Measurements from ENCODE around the gene PPM1L. TPM values are rescaled to one million over a fixed set of nuclear protein-coding genes. Genes with fewer than 3 reads are reported as not detected.

The PPM1L gene
- total RNA-seq, 2 donors from 2014 or later, result 13.3 to 25.3 TPM

DNA sequence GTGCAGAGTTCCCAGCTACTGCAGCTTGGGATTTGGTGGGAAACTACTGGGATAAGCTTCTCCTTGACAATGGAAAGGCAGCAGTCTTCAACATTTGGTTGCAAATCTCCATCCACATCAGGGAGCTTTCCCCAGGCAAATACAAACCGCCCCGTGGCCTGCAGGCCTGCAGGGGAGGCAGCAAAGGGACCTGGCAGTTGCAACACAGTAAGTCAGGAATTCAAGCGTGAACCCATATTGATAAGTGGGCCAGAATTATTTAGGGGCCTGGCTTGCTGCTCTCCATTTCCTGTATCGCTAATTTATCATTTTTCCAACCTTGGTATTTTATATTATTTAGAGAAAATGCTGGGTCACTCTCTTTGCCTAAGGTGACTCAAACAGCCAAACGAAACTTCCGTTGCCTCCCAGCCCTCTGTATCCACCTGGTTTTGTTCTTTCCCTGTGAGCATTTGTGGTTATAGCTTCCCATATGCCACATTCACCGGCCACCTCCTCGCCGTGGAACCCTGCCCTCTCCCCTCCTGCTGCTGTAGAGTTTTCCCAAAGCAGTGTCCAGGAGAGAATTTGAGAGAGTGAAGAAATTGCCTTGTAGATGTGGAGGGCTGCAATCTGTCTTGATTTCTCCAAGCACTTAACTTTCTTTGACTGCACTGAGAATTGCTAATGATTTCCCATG lies 314.4 kb downstream of the PPM1L start:
- TF ChIP-seq, protein P1, sequence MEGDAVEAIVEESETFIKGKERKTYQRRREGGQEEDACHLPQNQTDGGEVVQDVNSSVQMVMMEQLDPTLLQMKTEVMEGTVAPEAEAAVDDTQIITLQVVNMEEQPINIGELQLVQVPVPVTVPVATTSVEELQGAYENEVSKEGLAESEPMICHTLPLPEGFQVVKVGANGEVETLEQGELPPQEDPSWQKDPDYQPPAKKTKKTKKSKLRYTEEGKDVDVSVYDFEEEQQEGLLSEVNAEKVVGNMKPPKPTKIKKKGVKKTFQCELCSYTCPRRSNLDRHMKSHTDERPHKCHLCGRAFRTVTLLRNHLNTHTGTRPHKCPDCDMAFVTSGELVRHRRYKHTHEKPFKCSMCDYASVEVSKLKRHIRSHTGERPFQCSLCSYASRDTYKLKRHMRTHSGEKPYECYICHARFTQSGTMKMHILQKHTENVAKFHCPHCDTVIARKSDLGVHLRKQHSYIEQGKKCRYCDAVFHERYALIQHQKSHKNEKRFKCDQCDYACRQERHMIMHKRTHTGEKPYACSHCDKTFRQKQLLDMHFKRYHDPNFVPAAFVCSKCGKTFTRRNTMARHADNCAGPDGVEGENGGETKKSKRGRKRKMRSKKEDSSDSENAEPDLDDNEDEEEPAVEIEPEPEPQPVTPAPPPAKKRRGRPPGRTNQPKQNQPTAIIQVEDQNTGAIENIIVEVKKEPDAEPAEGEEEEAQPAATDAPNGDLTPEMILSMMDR (IDR thresholded peaks at IDR 0.05), result no peak
- Histone ChIP-seq H3K9me3 (no peaks in the 10 kb centered on the region), H3K4me1 (ENCODE audit: control insufficient read depth in 1 of 2, low read depth in 2 of 2) (peaks cover 20 to 34% of the 10 kb centered on the region in 2 donors), H3K27me3 (replicated peaks; ENCODE audit: insufficient read depth) (no peaks in the 10 kb centered on the region), H3K36me3 (no peaks in the 10 kb centered on the region), H3K27ac (peak overlapping the region; percentile 29 to 36), H3K4me3 (no peak overlapping the region)
- ATAC-seq (ENCODE audit: insufficient number of reproducible peaks, low FRiP score, low read depth) (no peak), DNase-seq (ENCODE audit: low spot score) (no peak)

DNA sequence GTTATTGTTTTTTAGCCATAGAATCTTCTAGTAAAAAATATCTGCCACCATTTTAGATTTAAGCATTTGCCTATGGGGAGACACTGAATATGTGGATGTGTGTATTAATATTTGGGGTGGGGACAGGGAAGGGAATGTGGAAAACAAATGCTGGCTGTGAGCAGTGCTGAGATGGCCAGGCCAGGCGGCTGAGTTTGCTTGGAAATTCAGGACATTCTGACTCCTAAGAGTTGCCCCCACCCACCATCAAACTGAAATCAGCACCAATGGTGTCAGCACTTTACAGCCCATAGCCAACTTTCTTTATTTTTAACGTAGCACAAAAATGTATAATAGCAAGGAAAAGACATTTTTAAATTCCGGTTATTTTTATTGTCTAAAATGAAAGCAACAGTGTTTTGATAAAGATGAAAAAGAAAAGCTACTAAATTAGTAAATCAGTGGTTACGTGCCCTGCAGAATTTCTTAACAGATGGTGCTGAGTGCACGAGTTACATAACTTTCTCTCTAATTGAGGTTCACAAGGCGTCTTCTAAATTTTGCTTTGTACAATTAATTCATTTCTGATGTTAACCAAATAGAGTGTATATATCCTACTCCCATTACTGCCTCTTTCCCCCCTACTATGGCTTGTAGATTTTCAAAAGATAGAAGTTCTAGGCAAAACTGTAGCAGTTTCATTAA lies 315.1 kb downstream of the PPM1L start:
- Histone ChIP-seq H3K36me3 (no peaks in the 10 kb centered on the region), H3K27ac (peak overlapping the region in 1 of 2 donors; percentile 29), H3K9me3 (no peaks in the 10 kb centered on the region), H3K27me3 (replicated peaks; ENCODE audit: insufficient read depth) (no peaks in the 10 kb centered on the region), H3K4me1 (ENCODE audit: control insufficient read depth in 1 of 2, low read depth in 2 of 2) (peaks cover 20 to 34% of the 10 kb centered on the region in 2 donors), H3K4me3 (no peak overlapping the region)
- TF ChIP-seq, protein P1 (IDR thresholded peaks at IDR 0.05), result no peak
- DNase-seq (ENCODE audit: low spot score) (no peak), ATAC-seq (ENCODE audit: insufficient number of reproducible peaks, low FRiP score, low read depth) (no peak)

DNA sequence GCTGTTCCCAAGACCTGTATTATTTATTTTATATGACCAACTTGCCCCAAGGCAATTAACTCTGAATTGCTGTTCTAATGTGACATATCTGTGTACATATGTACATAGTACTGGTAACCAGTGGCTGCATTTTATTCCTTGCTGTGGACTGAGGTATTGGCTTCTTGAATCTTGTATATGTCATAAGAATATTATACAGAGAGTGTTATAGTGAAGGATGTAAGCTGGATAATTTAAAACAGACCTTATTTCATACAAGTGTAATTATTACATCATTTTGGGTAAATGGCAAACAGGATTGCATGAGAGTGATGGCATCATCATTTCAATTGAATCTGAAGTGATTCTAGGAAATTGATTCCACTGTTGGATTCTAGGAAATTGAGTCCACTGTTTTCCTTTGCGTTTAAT lies 316.2 kb downstream of the PPM1L start:
- H3K36me3 ChIP-seq, result no peaks in the 10 kb centered on the region
- H3K4me1 ChIP-seq (ENCODE audit: control insufficient read depth in 1 of 2, low read depth in 2 of 2), result peaks cover 20 to 32% of the 10 kb centered on the region in 2 donors
- no peaks in the 10 kb centered on the region for H3K27me3 ChIP-seq (replicated peaks; ENCODE audit: insufficient read depth)
- no peaks in the 10 kb centered on the region for H3K9me3 ChIP-seq
- no peak overlapping the region for H3K4me3 ChIP-seq
- ATAC-seq (ENCODE audit: insufficient number of reproducible peaks, low FRiP score, low read depth), result no peak
- H3K27ac ChIP-seq, result no peak overlapping the region
- TF ChIP-seq, protein P1 (IDR thresholded peaks at IDR 0.05), result no peak
- no peak for DNase-seq (ENCODE audit: low spot score)

DNA sequence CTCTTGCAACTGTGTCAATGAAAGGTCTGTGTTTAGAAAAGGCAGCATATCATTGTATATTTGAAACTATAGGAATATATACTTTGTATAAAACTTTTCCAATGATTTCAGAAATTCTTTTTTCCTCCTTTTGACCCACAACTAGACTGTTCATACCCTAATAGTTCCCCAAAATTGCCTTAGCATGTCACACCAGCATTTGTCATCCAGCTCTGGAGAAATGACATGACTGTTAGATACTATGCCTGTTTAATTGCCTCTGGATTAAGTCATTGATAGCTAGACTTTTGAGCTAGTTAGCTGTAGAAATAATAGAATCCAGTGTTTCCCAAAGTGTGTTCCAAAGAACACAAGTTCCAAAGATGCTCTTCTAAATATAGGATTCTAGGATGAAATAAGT lies 316.7 kb downstream of the PPM1L start:
- ATAC-seq (ENCODE audit: insufficient number of reproducible peaks, low FRiP score, low read depth) (no peak), DNase-seq (ENCODE audit: low spot score) (no peak)
- TF ChIP-seq, protein P1 (IDR thresholded peaks at IDR 0.05), result no peak
- Histone ChIP-seq H3K27ac (no peak overlapping the region), H3K36me3 (no peaks in the 10 kb centered on the region), H3K27me3 (replicated peaks; ENCODE audit: insufficient read depth) (no peaks in the 10 kb centered on the region), H3K4me1 (ENCODE audit: control insufficient read depth in 1 of 2, low read depth in 2 of 2) (peaks cover 20 to 26% of the 10 kb centered on the region in 2 donors), H3K4me3 (no peak overlapping the region), H3K9me3 (no peaks in the 10 kb centered on the region)

DNA sequence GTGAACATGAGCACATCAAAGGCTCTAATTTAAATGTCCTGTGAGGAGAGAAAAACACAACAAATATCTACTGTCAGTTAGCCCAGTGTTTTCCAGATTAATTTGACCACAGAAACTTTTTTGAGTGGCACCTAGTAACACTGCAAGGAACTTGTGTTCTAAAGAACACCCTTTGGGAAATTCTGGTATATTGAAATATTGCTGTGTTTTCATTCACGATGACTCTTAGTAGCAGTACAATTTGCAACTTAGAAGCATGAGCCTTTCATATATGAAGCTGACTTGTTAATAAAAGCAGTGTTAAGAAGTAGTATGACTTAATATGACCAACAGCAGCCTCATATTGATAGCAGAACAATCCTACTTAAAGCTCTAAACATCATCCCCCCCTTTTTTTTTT lies 317.1 kb downstream of the PPM1L start:
- ATAC-seq (ENCODE audit: insufficient number of reproducible peaks, low FRiP score, low read depth), result no peak

More for the DNA sequence above, 317.1 kb downstream of the PPM1L start:
- H3K27ac ChIP-seq, result no peak overlapping the region
- H3K36me3 ChIP-seq, result no peaks in the 10 kb centered on the region
- no peak for DNase-seq (ENCODE audit: low spot score)
- H3K9me3 ChIP-seq, result no peaks in the 10 kb centered on the region
- H3K4me1 ChIP-seq (ENCODE audit: control insufficient read depth in 1 of 2, low read depth in 2 of 2), result peaks cover 20 to 26% of the 10 kb centered on the region in 2 donors
- H3K27me3 ChIP-seq (replicated peaks; ENCODE audit: insufficient read depth), result no peaks in the 10 kb centered on the region
- H3K4me3 ChIP-seq, result no peak overlapping the region
- TF ChIP-seq, protein P1 (IDR thresholded peaks at IDR 0.05), result no peak

Data from thoracic aorta (tissue), 2 donors.